IMR-90 (cell line): ENCODE results near the gene RECK. TPM values are rescaled to one million over a fixed set of nuclear protein-coding genes. Genes with fewer than 3 reads are reported as not detected.

Source experiments
- ATAC-seq: fragments of 200-7000 bp; cut with Tn5 transposase; 2 replicates; pipeline ENCODE4 v1.9.1; 2020; ENCODE audit warnings: low read depth, mild to moderate bottlenecking, moderate library complexity
- BruUV-seq: library from RNA; stranded (reverse); fragments of 400-500 nt; replicated peaks from 2 replicates; lab custom pipeline; 2021; lab: Mats Ljungman, UMichigan
- CTCF ChIA-PET: fragments of 300-600 bp; formaldehyde crosslinking; extraction: SDS; loops from one replicate; lab custom pipeline; 2021; ENCODE audit warnings: antibody characterized with exemption; lab: Yijun Ruan, JAX
- POLR2A ChIA-PET: fragments of 300-600 bp; sonication (Branson Sonifier 250); formaldehyde crosslinking; loops from one replicate; lab custom pipeline; 2022; ENCODE audit warnings: antibody characterized with exemption; ENCODE audit not compliant: unreplicated experiment; lab: Charles Lee
- DNase-seq: peaks from one replicate; pipeline ENCODE4 v3.0.0; 2013
- H2AFZ ChIP-seq: replicated peaks from 2 replicates; pipeline ENCODE3; 2013; ENCODE audit warnings: low read length, mild to moderate bottlenecking; ENCODE audit not compliant: poor library complexity
- H2AK5ac ChIP-seq: 2 replicates; pipeline ENCODE4 v1.6.1; 2013; ENCODE audit warnings: low read depth, low read length, inconsistent platforms
- H2AK9ac ChIP-seq: replicated peaks from 2 replicates; pipeline ENCODE3; 2013; ENCODE audit warnings: mild to moderate bottlenecking, low read depth, low read length, moderate library complexity; ENCODE audit not compliant: poor library complexity
- H2BK120ac ChIP-seq: 2 replicates; pipeline ENCODE4 v1.6.1; 2013; ENCODE audit warnings: low read depth, low read length, inconsistent platforms
- H2BK15ac ChIP-seq: 3 replicates; pipeline ENCODE4 v1.6.1; 2013; ENCODE audit warnings: low read depth, low read length, inconsistent platforms
- H2BK20ac ChIP-seq: 2 replicates; pipeline ENCODE4 v1.6.1; 2013; ENCODE audit warnings: low read depth, mild to moderate bottlenecking, inconsistent platforms, low read length, moderate library complexity
- H2BK5ac ChIP-seq: 2 replicates; pipeline ENCODE4 v1.6.1; 2013; ENCODE audit warnings: mild to moderate bottlenecking, low read depth, low read length, inconsistent platforms; ENCODE audit not compliant: poor library complexity, severe bottlenecking
- H3K14ac ChIP-seq: replicated peaks from 2 replicates; pipeline ENCODE4 v1.6.1; 2013; ENCODE audit warnings: low read depth, low read length, inconsistent platforms
- H3K18ac ChIP-seq: 2 replicates; pipeline ENCODE4 v1.6.1; 2013; ENCODE audit warnings: low read depth, low read length, control low read depth
- H3K23ac ChIP-seq: 2 replicates; pipeline ENCODE4 v1.6.1; 2013; ENCODE audit warnings: low read depth, low read length, inconsistent platforms
- H3K27ac ChIP-seq: 2 replicates; pipeline ENCODE4 v1.5.1; 2013; ENCODE audit warnings: mild to moderate bottlenecking, control low read depth, low read length; ENCODE audit not compliant: insufficient read depth
- H3K27me3 ChIP-seq: 2 replicates; pipeline ENCODE4 v1.6.1; 2013; ENCODE audit warnings: low read length; ENCODE audit not compliant: control insufficient read depth, insufficient read depth
- H3K36me3 ChIP-seq: 2 replicates; pipeline ENCODE4 v1.6.1; 2013; ENCODE audit warnings: low read length, mixed read lengths; ENCODE audit not compliant: control insufficient read depth, insufficient read depth
- H3K4ac ChIP-seq: 2 replicates; pipeline ENCODE4 v1.6.1; 2013; ENCODE audit warnings: low read depth, low read length, inconsistent platforms
- H3K4me1 ChIP-seq: 2 replicates; pipeline ENCODE4 v1.6.1; 2013; ENCODE audit warnings: low read length, mixed read lengths; ENCODE audit not compliant: control insufficient read depth, insufficient read depth
- H3K4me2 ChIP-seq: 2 replicates; pipeline ENCODE4 v1.6.1; 2013; ENCODE audit warnings: low read depth, mild to moderate bottlenecking, control low read depth, low read length, moderate library complexity
- H3K4me3 ChIP-seq: 2 replicates; pipeline ENCODE4 v1.5.1; 2013; ENCODE audit warnings: low read depth, mild to moderate bottlenecking, control low read depth, low read length, moderate library complexity; ENCODE audit not compliant: insufficient read depth
- H3K56ac ChIP-seq: 2 replicates; pipeline ENCODE4 v1.6.1; 2013; ENCODE audit warnings: low read length, inconsistent platforms; ENCODE audit not compliant: insufficient read depth; ENCODE audit errors: extremely low read depth
- H3K79me1 ChIP-seq, 2 experiments: 2 replicates each; pipeline ENCODE4 v1.6.1; 2013; ENCODE audit warnings: low read length in 2 of 2, inconsistent platforms in 1 of 2, low read depth in 1 of 2
- H3K9ac ChIP-seq: 2 replicates; pipeline ENCODE4 v1.6.1; 2013; ENCODE audit warnings: low read depth, low read length, control low read depth
- H3K9me1 ChIP-seq: 2 replicates; pipeline ENCODE4 v1.6.1; 2013; ENCODE audit warnings: low read length, inconsistent platforms; ENCODE audit not compliant: insufficient read depth
- H3K9me3 ChIP-seq: 2 replicates; pipeline ENCODE4 v1.6.1; 2013; ENCODE audit warnings: low read length; ENCODE audit not compliant: control insufficient read depth, insufficient read depth
- H4K20me1 ChIP-seq: 2 replicates; pipeline ENCODE4 v1.6.1; 2013; ENCODE audit warnings: low read length, inconsistent platforms; ENCODE audit not compliant: insufficient read depth
- H4K5ac ChIP-seq: 2 replicates; pipeline ENCODE4 v1.6.1; 2013; ENCODE audit warnings: mild to moderate bottlenecking, low read depth, low read length, control low read depth
- H4K8ac ChIP-seq, 2 experiments: 2 replicates each; pipeline ENCODE4 v1.6.1; 2013; ENCODE audit warnings: low read depth in 2 of 2, low read length in 2 of 2, control low read depth in 1 of 2, inconsistent platforms in 1 of 2
- H4K91ac ChIP-seq: 2 replicates; pipeline ENCODE4 v1.6.1; 2013; ENCODE audit warnings: low read depth, low read length, inconsistent platforms; ENCODE audit not compliant: insufficient read depth
- CEBPB ChIP-seq: IDR thresholded peaks from 2 replicates; pipeline ENCODE4 v1.6.1; 2012; ENCODE audit warnings: low read depth, low read length, improper control_type of control experiment
- FOS ChIP-seq: fragments of 150-350 bp; IDR thresholded peaks from 2 replicates; pipeline ENCODE4 v1.6.1; 2016; ENCODE audit warnings: low read depth, low read length
- MAZ ChIP-seq: IDR thresholded peaks from 2 replicates; pipeline ENCODE4 v1.6.1; 2012; ENCODE audit warnings: low read depth, mild to moderate bottlenecking, low read length, improper control_type of control experiment, moderate library complexity, borderline replicate concordance
- NFE2L2 ChIP-seq: fragments of 150-350 bp; IDR thresholded peaks from 2 replicates; pipeline ENCODE4 v1.6.1; 2016; ENCODE audit warnings: low read depth, mild to moderate bottlenecking, low read length
- SMC3 ChIP-seq: fragments of 150-350 bp; IDR thresholded peaks from 2 replicates; pipeline ENCODE4 v1.6.1; 2016; ENCODE audit warnings: low read depth, mild to moderate bottlenecking, antibody characterized with exemption, low read length, moderate library complexity
- WGBS, 2 experiments: methylation state at CpG; one replicate each; pipeline versions ENCODE4 v1.1.5 to v1.1.7; 2013; ENCODE audit warnings: missing lambda C conversion rate in 2 of 2; ENCODE audit not compliant: insufficient read length in 1 of 2; ENCODE audit errors: extremely low coverage in 2 of 2; 5-methylcytosine and 5-hydroxymethylcytosine counted together
- dilution Hi-C: fragments of 300-500 bp; cut with HindIII; formaldehyde crosslinking; loops from one replicate; pipeline ENCODE4 v1.14.3; 2018; ENCODE audit warnings: low sequenced_read_pairs; ENCODE audit not compliant: unreplicated experiment
- in situ Hi-C: fragments of 300-500 bp; cut with MboI; formaldehyde crosslinking; loops from 3 replicates; pipeline ENCODE4 v1.14.3; 2019; ENCODE audit warnings: low sequenced_read_pairs, inconsistent platforms, mixed read lengths
- intact Hi-C: fragments of 100-400 bp; cut with micrococcal nuclease; formaldehyde crosslinking; loops from 2 replicates; pipeline ENCODE4 v1.10.0; 2022
- polyA plus RNA-seq, 3 experiments: library from polyadenylated mRNA; depleted of rRNA; stranded (reverse); fragments of >200 nt; gene quantifications; 2 replicates each; pipeline ENCODE4 v1.2.3, GENCODE V29; 2012; ENCODE audit warnings: low replicate concordance in 1 of 3
- total RNA-seq: library from RNA; depleted of rRNA; stranded (reverse); fragments of >200 nt; gene quantifications from 2 replicates; pipeline ENCODE4 v1.2.3, GENCODE V29; 2012

The RECK gene
- total and polyA plus RNA-seq, 2 of the 4 experiments (the other 2 are of a cell fraction): 23.5 to 44.0 TPM

DNA sequence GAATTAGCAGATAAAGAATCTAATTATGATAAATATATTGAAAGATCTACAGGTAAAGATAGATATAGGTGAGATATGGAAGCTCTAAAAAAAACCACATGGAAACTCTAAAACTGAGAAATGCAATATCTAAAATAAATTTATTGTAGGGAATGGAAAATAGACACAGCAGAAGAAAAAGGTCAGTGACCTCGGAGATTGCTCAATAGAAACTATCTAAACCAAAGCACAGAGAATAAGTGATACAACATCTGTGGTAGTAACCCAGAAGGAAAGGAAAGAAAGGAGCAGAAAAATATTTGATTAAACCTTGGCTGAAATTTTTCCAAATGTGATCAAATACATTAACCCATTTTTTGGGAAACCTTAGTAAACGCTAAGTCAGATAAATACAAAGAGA is 56.7 kb downstream of the RECK start:
- Histone ChIP-seq H3K14ac (no peak overlapping the region), H2BK15ac (peak overlapping the region; percentile 14; the same call in 1 of the 3 replicates), H3K9ac (no peak overlapping the region), H4K5ac (peak overlapping the region; percentile 84; the same call in 1 of the 2 replicates), H4K8ac (no peak overlapping the region; a peak in 2 of 4 replicates), H2AK9ac (no peak overlapping the region), H3K4me1 (peaks cover 22% of the 10 kb centered on the region), H2BK20ac (no peak overlapping the region), H3K27me3 (no peaks in the 10 kb centered on the region), H3K56ac (0 out of 2 replicates have a peak overlapping the region, but pooled peaks have one; percentile 1), H3K4me3 (no peak overlapping the region), H3K4me2 (no peak overlapping the region; the same call in 1 of the 2 replicates), H3K36me3 (peaks cover 3% of the 10 kb centered on the region; the same call in 1 of the 2 replicates), H2AK5ac (no peak overlapping the region), H2BK120ac (no peak overlapping the region), H3K79me1 (peaks cover 11 to 14% of the 10 kb centered on the region in 2 experiments; a peak in 3 of 4 replicates), H4K20me1 (no peaks in the 10 kb centered on the region; the same call in 1 of the 2 replicates), H3K27ac (no peak overlapping the region), H2BK5ac (peak overlapping the region; percentile 95), H3K9me3 (no peaks in the 10 kb centered on the region), H3K9me1 (peaks cover 4% of the 10 kb centered on the region), H2AFZ (no peak overlapping the region), H4K91ac (no peak overlapping the region), H3K18ac (peak overlapping the region; percentile 35; the same call in 1 of the 2 replicates), H3K4ac (no peak overlapping the region), H3K23ac (no peak overlapping the region; the same call in 1 of the 2 replicates)
- DNase-seq (no peak), ATAC-seq (no peak)
- TF ChIP-seq NFE2L2 (no peak), MAZ (no peak), FOS (no peak), SMC3 (no peak), CEBPB (peak; percentile 51)
- dilution Hi-C loops: no loop called here
- POLR2A ChIA-PET: no interaction called here
- WGBS, 2 experiments: no CpG with 5 or more reads among the region's 2 CpGs
- CTCF ChIA-PET: no interaction called here
- BruUV-seq: no TSS peak
- intact Hi-C loops: no loop called here
- in situ Hi-C loops: no loop called here
